ENCODE data around the gene NELL1. TPM values are rescaled to one million over a fixed set of nuclear protein-coding genes. Genes with fewer than 3 reads are reported as not detected.

The NELL1 gene
- total RNA-seq, 1 experiment from 2014 or later: not detected

- no peak for DNase-seq
- Histone ChIP-seq H3K27me3 (replicated peaks; ENCODE audit: control insufficient read depth, insufficient read depth, low read length) (no peaks in the 10 kb centered on the region), H3K9me3 (no peaks in the 10 kb centered on the region), H3K4me1 (no peaks in the 10 kb centered on the region), H3K36me3 (ENCODE audit: control insufficient read depth, insufficient read depth, low read length) (no peaks in the 10 kb centered on the region), H3K4me3 (ENCODE audit: low read depth, low read length) (no peak overlapping the region)
- ChIA-PET CTCF (no interaction called here), POLR2A (no interaction called here)
- Mint-ChIP-seq H3K27ac (ENCODE audit: unreplicated experiment) (no peak overlapping the region), H3K4me1 (ENCODE audit: low read depth, unreplicated experiment) (no peaks in the 10 kb centered on the region), H3K27me3 (ENCODE audit: insufficient read depth, unreplicated experiment) (peaks cover 2% of the 10 kb centered on the region), H3K9me3 (ENCODE audit: unreplicated experiment) (no peaks in the 10 kb centered on the region), H3K36me3 (ENCODE audit: insufficient read depth, unreplicated experiment) (no peaks in the 10 kb centered on the region), H3K4me3 (ENCODE audit: unreplicated experiment) (no peak overlapping the region)
- TF ChIP-seq, protein P1, sequence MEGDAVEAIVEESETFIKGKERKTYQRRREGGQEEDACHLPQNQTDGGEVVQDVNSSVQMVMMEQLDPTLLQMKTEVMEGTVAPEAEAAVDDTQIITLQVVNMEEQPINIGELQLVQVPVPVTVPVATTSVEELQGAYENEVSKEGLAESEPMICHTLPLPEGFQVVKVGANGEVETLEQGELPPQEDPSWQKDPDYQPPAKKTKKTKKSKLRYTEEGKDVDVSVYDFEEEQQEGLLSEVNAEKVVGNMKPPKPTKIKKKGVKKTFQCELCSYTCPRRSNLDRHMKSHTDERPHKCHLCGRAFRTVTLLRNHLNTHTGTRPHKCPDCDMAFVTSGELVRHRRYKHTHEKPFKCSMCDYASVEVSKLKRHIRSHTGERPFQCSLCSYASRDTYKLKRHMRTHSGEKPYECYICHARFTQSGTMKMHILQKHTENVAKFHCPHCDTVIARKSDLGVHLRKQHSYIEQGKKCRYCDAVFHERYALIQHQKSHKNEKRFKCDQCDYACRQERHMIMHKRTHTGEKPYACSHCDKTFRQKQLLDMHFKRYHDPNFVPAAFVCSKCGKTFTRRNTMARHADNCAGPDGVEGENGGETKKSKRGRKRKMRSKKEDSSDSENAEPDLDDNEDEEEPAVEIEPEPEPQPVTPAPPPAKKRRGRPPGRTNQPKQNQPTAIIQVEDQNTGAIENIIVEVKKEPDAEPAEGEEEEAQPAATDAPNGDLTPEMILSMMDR (IDR thresholded peaks at IDR 0.05; ENCODE audit: insufficient read depth in 1 of 2, low read depth in 1 of 2, low read length in 1 of 2, severe bottlenecking in 1 of 2, unreplicated experiment in 1 of 2): no peak
- no TSS peak for BruUV-seq (replicated peaks)
- intact Hi-C loops (cut with micrococcal nuclease; ENCODE audit: unreplicated experiment): no loop called here
These were observed 247.9 kb downstream of the NELL1 start for GRCh38 chr11:20917306-20917705.

DNA sequence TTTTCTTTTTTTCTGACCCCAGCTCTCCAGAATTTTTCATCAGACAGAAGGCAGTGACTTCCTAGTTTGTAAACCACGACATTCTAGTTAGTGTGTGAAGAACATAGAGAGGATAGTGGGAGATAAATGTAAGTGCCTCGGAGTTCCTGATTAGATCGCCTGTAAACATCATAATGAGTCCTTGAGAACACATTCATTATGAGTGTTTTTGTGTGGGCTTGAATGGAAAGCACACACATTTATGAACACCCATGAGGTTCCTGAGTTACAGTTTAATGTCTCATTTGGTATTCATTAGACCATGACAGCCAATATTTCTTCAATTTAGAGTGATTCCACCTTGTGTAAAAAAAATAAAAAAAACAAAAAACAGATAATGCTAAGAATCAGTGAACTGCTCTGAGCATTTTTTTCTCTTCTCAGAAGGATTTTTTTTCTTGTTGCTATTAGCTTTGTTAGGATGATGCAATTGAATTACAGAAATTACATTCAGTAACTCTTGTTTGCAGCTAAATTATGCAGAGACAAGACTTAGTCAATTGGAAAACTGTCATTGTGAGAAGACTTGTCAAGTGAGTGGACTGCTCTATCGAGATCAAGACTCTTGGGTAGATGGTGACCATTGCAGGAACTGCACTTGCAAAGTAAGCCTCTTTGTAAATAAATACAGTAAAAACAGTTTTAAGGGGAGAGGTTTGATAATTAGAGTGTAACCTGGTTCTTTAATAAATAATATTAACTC lies 257.6 kb downstream of the NELL1 start:
- peaks cover 7% of the 10 kb centered on the region for H3K27me3 Mint-ChIP-seq (ENCODE audit: insufficient read depth, unreplicated experiment)
- POLR2A ChIA-PET: no interaction called here
- intact Hi-C loops (cut with micrococcal nuclease; ENCODE audit: unreplicated experiment): no loop called here

DNA sequence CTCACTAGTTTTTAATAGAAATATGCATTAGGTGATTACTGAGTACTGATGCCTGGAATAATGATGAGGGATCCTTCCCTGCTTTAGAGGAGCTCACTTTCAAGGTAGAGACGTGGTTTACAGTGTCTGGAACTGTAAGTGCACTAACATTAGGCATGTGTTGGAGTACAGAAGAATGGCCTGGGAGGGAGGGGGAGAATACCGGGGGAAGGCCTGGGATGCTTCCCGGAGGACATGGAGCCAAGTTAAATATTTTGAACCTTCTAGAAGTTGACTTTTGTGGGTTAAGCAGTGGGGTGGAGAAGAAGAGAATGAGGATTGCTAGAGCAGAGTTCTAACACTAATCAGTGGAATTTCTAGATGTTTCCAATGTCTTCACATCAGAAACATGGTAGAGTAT lies 261.6 kb downstream of the NELL1 start:
- Histone ChIP-seq H3K27me3 (replicated peaks; ENCODE audit: control insufficient read depth, insufficient read depth, low read length) (no peaks in the 10 kb centered on the region), H3K4me1 (no peaks in the 10 kb centered on the region), H3K4me3 (ENCODE audit: low read depth, low read length) (no peak overlapping the region), H3K9me3 (no peaks in the 10 kb centered on the region), H3K36me3 (ENCODE audit: control insufficient read depth, insufficient read depth, low read length) (no peaks in the 10 kb centered on the region)
- intact Hi-C loops (cut with micrococcal nuclease; ENCODE audit: unreplicated experiment): no loop called here
- ChIA-PET CTCF (no interaction called here), POLR2A (no interaction called here)
- DNase-seq: no peak
- no TSS peak for BruUV-seq (replicated peaks)
- no peaks in the 10 kb centered on the region for H3K36me3 Mint-ChIP-seq (ENCODE audit: insufficient read depth, unreplicated experiment)
- no peak overlapping the region for H3K4me3 Mint-ChIP-seq (ENCODE audit: unreplicated experiment)
- TF ChIP-seq, protein P1 (IDR thresholded peaks at IDR 0.05; ENCODE audit: insufficient read depth in 1 of 2, low read depth in 1 of 2, low read length in 1 of 2, severe bottlenecking in 1 of 2, unreplicated experiment in 1 of 2): no peak
- peaks cover 15% of the 10 kb centered on the region for H3K27me3 Mint-ChIP-seq (ENCODE audit: insufficient read depth, unreplicated experiment)
- no peaks in the 10 kb centered on the region for H3K4me1 Mint-ChIP-seq (ENCODE audit: low read depth, unreplicated experiment)
- H3K9me3 Mint-ChIP-seq (ENCODE audit: unreplicated experiment): no peaks in the 10 kb centered on the region
- H3K27ac Mint-ChIP-seq (ENCODE audit: unreplicated experiment): no peak overlapping the region

More for the DNA sequence above, 257.6 kb downstream of the NELL1 start:
- Histone ChIP-seq H3K4me1 (no peaks in the 10 kb centered on the region), H3K27me3 (replicated peaks; ENCODE audit: control insufficient read depth, insufficient read depth, low read length) (no peaks in the 10 kb centered on the region), H3K9me3 (no peaks in the 10 kb centered on the region), H3K36me3 (ENCODE audit: control insufficient read depth, insufficient read depth, low read length) (no peaks in the 10 kb centered on the region), H3K4me3 (ENCODE audit: low read depth, low read length) (no peak overlapping the region)
- H3K36me3 Mint-ChIP-seq (ENCODE audit: insufficient read depth, unreplicated experiment): no peaks in the 10 kb centered on the region
- no peaks in the 10 kb centered on the region for H3K9me3 Mint-ChIP-seq (ENCODE audit: unreplicated experiment)
- H3K4me1 Mint-ChIP-seq (ENCODE audit: low read depth, unreplicated experiment): no peaks in the 10 kb centered on the region
- BruUV-seq (replicated peaks): no TSS peak
- H3K27ac Mint-ChIP-seq (ENCODE audit: unreplicated experiment): no peak overlapping the region
- DNase-seq: no peak
- TF ChIP-seq, protein P1 (IDR thresholded peaks at IDR 0.05; ENCODE audit: insufficient read depth in 1 of 2, low read depth in 1 of 2, low read length in 1 of 2, severe bottlenecking in 1 of 2, unreplicated experiment in 1 of 2): no peak
- CTCF ChIA-PET: no interaction called here
- no peak overlapping the region for H3K4me3 Mint-ChIP-seq (ENCODE audit: unreplicated experiment)

All from Caco-2 (cell line).